ENCODE results near the gene MAP1A.
A peak's percentile ranks its signal among the peaks of the same experiment; 100 is the strongest.
"Not testable (repeated sequence)": the region's sequence is repeated elsewhere in the genome, so short reads cannot be mapped to it uniquely, and the experiment has no call there.

Gene MAP1A

DNA sequence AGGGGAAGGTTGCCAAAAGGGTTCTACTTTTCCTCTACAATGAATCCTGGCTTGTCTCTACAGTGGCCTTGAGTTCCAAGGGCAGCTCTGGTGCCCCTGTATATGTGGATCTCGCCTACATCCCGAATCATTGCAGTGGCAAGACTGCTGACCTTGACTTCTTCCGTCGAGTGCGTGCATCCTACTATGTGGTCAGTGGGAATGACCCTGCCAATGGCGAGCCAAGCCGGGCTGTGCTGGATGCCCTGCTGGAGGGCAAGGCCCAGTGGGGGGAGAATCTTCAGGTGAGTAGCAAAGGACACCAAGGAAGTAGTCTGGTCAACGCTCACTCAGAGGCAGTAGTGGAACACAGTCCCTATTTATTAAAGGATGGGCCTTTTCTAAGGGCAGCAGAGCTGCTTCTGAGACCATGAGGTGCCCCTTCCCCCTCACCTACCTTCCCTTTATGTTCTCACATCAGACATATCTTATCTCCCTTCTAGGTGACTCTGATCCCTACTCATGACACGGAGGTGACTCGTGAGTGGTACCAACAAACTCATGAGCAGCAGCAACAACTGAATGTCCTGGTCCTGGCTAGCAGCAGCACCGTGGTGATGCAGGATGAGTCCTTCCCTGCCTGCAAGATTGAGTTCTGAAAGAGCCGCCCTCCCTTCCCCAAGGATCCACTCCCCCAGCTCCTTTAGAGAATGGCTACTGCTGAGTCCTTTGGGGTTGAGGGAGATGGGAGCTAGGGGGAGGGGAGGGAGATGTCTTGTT, 12.4 kb downstream of the MAP1A start:
- no peak for DNase-seq (ENCODE audit: low spot score)

DNA sequence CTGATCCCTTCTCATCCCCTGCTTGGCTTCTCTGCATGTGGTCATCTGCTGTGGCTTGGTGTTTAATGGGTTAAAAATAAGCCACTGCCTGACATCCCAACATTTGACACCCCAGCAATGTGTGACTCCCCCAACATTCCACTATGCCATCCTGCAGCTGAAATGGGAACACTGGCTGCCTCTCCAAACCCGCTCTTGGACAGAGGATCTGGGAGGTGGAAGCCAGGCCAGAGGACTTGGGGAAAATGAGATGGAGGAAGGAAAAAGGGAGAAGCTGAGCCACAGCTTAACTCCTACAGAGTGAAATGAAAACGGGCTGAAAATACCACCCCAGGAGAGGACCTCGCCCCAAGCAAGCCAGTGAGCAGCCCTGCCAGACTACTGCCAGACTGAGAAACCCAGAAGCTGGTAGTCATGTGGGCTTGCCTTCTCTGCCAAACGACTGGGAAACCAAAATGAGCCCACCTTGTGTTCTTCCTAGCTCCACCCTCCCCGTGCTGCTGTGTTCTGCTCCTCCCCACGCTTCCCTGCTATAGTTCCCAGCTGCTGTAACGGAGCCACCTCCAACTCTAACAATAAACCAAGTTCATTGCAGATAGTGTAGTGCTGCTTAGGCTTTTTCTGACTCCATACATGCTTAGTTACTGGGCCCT, 13.7 kb downstream of the MAP1A start:
- DNase-seq (ENCODE audit: low spot score): no peak

DNA sequence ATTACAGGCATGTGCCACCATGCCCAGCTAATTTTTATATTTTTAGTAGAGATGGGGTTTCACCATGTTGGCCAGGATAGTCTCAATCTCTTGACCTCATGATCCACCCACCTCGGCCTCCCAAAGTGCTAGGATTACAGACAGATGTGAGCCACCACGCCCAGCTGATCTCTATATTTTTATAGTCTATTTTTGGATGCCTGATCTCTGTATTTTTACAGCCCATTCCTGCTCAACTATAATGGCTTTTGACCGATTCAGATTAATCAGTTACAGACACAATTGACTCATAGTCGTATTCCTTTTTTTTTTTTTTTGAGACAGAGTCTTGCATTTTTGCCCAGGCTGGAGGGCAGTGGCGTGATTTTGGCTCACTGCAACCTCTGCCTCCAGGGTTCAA, 15.4 kb downstream of the MAP1A start:
- DNase-seq (ENCODE audit: low spot score): not testable (repeated sequence)

DNA sequence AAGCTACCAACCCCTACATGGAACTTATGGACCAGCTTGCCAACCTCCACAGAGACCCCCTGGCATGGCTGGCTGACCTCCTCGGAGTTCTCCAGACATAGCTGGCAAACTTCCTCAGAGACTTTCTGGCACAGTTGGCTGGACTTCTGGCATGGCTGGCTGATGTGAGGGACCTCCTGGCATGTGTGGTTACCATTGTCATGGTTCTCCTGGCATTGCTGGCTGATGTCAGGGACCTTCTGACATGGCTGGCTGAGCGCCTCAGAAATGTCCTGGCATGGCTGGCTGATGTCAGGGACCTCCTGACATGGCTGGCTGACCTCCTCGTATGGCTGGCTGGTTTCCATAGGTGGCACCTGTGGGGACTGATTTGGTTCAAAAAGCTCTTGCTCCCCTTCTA, 17.5 kb downstream of the MAP1A start:
- DNase-seq (ENCODE audit: low spot score): no peak

DNA sequence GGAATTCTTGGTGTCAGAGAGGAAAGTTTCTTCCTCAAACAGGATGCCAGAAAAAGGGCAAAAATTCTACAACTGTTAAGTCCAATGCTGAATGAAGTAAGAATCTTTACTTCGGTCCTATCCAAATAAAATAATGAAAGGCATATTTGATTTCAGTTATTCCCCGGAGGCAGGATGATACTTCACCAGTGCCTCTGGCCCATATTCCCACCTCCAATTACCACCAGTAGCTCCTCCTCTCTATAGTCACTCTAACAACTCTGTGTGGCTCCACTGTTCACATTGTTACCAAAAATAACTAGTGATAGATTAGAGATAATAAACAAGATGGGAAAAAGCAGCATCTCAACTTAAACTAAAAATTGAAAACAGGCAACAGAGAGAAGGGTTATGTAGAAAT, 20.7 kb downstream of the MAP1A start:
- DNase-seq (ENCODE audit: low spot score): no peak

DNA sequence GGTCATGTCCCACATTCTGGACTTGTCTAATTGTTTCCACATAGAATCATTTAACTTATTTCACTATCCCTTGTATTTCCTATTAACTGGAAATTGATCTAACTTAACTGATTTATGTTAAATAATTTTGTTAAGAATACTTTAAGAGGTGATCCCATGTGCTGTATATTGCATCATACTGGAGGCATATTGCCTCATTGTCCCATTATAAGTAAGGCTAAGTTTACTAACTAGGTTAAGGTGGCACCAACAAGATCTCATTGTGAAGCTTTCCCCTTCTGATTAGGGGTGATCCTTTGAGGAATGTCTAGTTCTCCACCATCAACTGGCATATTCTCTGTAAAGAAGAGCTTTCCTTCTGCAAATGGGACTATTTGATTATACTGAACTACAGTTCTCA, 24.4 kb downstream of the MAP1A start:
- DNase-seq (ENCODE audit: low spot score): no peak

DNA sequence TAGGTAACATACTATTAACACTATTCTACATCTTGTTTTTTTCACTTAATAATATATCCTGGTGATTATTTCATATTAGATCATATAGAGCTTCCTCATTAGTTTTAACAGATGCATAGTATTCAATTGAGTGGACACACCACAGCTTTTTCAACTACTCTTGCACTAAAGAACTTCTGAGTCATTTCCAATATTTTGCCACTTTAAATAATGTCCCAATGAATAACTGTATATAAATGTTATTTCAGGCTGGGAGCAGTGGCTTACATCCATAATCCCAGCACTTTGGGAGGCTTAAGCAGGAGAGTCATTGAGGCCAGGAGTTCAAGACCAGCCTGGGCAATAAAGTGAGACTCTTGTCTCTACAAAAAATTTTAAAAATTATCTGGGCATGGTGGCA, 26.9 kb downstream of the MAP1A start:
- no peak for DNase-seq (ENCODE audit: low spot score)

DNA sequence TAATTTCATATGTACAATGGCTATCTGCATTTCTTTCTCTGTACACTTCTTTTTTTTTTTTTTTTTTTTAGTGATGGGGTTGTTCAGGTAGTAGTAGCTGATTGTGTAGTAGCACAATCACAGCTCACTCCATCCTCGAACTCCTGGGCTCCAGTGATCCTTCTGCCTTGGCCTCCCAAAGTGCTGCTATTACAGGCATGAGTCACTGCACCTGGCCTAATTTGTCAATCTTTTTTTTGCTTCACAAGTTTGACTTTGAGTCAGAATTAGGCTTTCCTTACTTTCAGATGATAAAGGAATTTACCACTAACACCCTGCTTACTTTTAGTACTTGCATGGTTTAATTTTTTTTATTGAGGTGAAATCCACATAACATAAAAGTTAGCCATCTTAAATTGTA, 28.0 kb downstream of the MAP1A start:
- no peak for DNase-seq (ENCODE audit: low spot score)

DNA sequence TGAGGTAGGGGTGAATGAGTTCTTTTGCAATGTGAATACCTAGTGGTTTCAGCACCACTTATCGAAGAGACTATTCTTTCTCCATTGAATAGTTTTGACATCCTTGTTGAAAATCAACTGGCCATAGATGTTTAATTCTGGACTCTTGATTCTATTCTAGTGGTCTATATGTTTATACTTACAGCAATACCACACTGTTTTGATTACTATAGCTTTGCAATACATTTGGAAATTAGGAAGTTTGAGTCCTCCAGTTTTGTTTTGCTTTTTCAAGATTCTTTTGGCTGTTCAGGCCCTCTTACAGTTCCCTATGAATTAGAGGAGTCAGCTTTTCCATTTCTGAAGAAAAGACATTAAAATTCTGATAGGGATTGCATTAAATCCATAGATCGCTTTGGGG, 30.1 kb downstream of the MAP1A start:
- no peak for DNase-seq (ENCODE audit: low spot score)

DNA sequence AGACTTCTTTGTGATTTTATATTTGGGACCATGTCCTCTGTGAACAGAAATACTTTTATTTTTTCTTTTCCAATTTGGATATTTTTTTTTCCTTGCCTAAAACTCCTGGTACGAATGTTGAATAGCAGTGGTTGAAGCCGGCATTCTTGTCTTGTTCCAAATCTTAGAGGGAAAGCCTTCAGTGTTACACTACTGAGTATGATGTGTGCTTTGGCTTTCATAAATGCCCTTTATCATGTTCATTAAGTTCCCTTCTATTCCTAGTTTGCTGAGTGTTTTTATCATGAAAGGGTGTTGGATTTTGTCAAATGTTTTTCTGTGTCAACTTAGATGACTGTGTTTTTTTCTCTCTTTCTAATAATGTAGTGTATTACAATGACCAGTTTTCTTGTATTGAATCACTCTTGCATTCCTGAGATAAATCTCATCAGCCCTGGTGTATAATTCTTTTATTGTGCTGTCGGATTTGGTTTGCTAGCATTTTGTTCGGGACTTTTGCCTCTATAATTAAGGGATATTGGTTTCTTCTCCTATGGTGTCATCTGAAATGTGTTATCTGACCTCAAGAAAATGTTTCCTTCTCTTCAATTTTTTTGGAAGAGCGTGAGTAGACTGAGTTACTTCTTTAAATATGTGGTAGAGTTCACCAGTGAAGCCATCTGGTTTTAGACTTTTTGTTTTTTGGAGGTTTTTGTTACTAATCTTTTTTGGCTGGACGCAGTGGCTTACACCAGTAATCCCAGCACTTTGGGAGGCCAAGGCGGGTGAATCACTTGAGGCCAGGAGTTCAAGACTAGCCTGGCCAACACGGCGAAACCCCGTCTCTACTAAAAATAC, 33.3 kb downstream of the MAP1A start:
- peak; percentile 59 for DNase-seq (ENCODE audit: low spot score)

DNA sequence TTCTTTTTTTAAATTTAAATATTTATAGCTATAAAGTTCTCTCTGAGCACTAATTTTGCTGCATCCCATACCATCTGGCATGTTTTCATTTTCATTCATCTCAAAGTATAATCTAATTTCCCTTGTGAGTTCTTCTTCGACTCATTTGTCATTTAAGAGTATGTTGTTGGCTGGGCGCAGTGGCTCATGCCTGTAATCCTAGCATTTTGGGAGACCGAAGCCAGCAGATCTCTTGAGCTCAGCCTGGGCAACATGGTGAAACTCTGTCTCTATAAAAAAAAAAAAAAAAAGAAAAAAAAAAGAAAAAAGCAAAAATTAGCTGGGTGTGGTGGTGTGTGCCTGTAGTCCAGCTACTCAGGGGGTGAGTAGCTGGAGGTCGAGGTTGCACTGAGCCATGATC, 34.8 kb downstream of the MAP1A start:
- no peak for DNase-seq (ENCODE audit: low spot score)

DNA sequence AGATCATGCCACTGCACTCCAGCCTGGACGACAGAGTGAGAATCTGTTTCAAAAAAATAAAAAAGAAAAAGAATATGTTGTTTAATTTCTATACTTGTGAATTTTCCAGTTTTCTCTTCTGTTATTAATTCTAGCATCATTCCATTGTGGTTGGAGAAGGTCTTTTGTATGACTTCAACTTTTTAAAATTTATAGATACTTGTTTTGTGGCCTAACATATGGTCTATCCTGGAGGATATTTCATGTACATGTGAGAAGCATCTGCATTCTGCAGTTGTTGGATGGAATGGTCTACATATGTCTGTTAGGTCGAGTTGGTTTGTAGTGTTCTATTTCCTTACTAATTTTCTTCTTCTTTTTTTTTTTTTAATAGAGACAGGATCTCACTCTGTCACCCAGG, 35.6 kb downstream of the MAP1A start:
- no peak for DNase-seq (ENCODE audit: low spot score)

DNA sequence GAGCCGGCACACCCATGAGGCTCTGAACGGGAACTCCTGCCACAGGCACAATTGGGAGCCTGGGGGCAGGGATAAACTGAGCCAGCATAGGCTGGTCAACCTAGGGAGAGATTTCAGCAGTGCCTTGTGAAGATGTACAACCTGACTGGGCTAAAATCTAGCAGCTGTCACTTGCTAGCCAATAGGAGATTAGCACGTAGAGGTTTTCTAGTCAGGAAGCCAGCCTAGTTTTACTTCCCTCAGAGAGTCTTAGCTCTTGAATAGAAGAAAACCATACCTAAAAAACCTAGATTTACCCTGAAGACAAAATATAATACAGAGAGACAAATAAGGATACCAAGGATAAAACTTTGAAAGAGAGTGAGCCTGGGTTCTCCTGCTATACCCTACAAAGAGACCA, 45.3 kb downstream of the MAP1A start:
- not testable (repeated sequence) for DNase-seq (ENCODE audit: low spot score)

DNA sequence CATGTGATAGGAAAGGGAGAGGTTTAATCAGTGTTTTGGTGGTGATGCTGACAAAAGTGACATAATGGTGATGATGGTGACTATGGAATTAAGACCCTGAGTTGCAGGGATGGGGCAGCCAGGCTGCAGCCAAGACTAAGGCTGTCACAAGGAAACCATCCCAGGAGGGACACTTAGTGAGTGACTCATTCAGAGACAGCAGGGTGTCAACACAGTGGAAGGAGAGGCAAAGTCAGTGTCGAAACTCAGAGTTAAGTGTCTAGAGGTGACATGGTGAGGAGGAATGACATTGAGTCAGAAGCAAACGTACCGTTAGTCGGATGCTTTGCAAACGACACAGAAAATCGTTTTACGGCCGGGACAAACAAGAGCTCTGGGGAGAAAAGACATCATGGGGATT, 46.4 kb downstream of the MAP1A start:
- not testable (repeated sequence) for DNase-seq (ENCODE audit: low spot score)

DNA sequence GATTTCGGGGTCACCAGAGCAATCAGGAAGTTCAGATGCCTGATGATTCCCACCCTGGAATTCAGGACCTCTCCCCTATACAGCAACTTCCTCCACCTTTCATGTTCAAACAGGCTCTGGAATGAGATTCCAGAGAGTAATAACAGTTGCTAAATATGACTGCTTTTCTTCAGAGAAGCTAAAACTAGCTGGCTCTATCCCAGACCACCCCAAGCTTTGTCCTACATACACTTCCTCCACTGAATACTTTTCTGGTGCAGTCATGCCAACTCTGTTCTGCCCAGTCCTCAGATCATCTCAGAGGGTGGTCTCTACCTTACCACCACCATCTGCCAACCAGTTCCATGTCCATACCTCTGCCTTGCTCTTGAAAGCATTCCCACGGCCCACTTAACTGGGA, 49.2 kb downstream of the MAP1A start:
- DNase-seq (ENCODE audit: low spot score): not testable (repeated sequence)

DNA sequence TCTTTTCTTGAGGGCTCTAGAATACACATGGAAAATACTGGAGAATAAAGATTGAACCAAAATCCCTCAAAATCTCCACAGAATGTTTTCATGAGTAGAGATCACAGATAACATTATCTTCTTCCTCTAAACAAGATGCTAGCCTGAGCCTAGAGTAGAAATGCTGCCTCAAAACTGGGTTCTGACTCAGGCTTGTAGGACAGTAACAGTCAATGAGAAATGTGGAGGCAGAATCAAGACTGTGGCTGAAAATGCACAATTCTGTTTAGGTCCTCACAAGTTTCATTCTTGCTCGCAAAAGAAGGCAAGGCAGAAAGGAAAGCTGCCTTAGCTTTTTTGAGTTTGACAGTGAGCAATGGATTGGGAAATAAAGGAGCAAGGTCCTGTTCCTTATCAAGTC, 57.2 kb downstream of the MAP1A start:
- DNase-seq (ENCODE audit: low spot score): not testable (repeated sequence)
